ENCODE measurements around the gene RBM18.

The RBM18 gene

DNA sequence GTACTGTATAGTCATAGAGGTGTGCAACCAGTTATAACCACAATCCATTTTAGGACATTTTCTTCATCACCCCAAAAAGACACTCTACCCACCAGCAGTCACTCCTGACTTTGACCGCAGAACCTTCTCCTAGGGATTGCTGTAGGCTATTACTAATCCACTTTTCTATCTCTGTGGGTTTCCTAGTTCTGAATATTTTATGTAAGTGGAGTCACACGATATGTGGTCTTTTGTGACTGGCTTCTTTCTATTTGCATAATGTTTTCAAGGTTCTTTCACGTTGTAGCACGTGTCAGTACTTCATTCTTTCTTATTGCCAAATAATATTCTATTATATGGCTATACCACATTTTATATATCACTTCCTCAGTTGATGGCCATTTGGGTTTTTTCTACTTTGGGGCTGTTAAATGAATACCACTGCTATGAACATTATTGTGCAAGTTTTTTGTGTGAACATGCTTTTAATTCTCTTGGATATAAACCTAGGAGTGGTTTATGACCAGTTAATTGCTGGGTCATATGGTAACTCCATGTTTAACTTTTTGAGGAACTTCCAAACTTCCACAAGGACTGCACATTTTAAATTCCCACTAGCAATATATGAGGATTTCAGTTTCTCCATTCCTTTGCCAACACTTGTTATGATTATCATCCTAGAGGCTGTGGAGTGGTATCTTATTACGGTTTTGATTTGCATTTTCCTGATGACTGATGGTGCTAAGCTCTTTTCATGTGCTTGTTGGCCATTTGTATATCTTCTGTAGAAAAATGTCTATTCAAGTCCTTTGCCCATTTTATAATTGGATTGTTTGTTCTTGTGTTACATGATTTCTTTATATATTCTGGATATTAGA lies 37.8 kb upstream of the RBM18 start:
- no peak for DNase-seq
- WGBS (ENCODE audit: extremely low coverage, insufficient coverage, low lambda C conversion rate), result no CpG with 5 or more reads among the region's 5 CpGs

GRCh38 chr9:122297512-122297911 lies 32.9 kb upstream of the RBM18 start:
- no CpG with 5 or more reads among the region's 3 CpGs for WGBS (ENCODE audit: extremely low coverage, insufficient coverage, low lambda C conversion rate)
- H3K4ac ChIP-seq (ENCODE audit: low read depth, low read length), result no peak overlapping the region
- no peaks in the 10 kb centered on the region for H3K27me3 ChIP-seq (ENCODE audit: insufficient read depth, low read length, poor library complexity)
- H3K79me1 ChIP-seq (ENCODE audit: low read length), result no peaks in the 10 kb centered on the region
- no peak overlapping the region for H4K5ac ChIP-seq (ENCODE audit: low read length)
- no peak overlapping the region for H3K4me2 ChIP-seq (ENCODE audit: low read length)
- H3K18ac ChIP-seq (ENCODE audit: low read length), result no peak overlapping the region
- no peak overlapping the region for H2AK5ac ChIP-seq (ENCODE audit: low read length)
- H3K27ac ChIP-seq (ENCODE audit: low read depth, low read length), result no peak overlapping the region
- no peaks in the 10 kb centered on the region for H3K4me1 ChIP-seq (ENCODE audit: control insufficient read depth, low read depth, low read length)
- H3K9ac ChIP-seq (ENCODE audit: low read length), result no peak overlapping the region
- no peaks in the 10 kb centered on the region for H3K36me3 ChIP-seq (ENCODE audit: control insufficient read depth, insufficient read depth, low read length)
- H3K56ac ChIP-seq (ENCODE audit: low read length), result no peak overlapping the region
- no peak overlapping the region for H3K4me3 ChIP-seq (ENCODE audit: low read length)
- no peak overlapping the region for H2BK15ac ChIP-seq (replicated peaks; ENCODE audit: low read depth)
- no peaks in the 10 kb centered on the region for H3K79me2 ChIP-seq (ENCODE audit: control insufficient read depth, insufficient read depth, low read length)
- no peak overlapping the region for H4K8ac ChIP-seq (ENCODE audit: low read depth, low read length)
- no peak overlapping the region for H2BK5ac ChIP-seq (ENCODE audit: low read length)
- no peak for DNase-seq
- no peak overlapping the region for H3K23ac ChIP-seq (ENCODE audit: low read length)
- H2BK120ac ChIP-seq (ENCODE audit: low read depth, low read length), result no peak overlapping the region

More for the DNA sequence above, 37.8 kb upstream of the RBM18 start:
- no peak overlapping the region for H3K9ac ChIP-seq (ENCODE audit: low read length)
- no peak overlapping the region for H2AK5ac ChIP-seq (ENCODE audit: low read length)
- H2BK15ac ChIP-seq (replicated peaks; ENCODE audit: low read depth), result no peak overlapping the region
- H3K4me3 ChIP-seq (ENCODE audit: low read length), result no peak overlapping the region
- no peaks in the 10 kb centered on the region for H3K4me1 ChIP-seq (ENCODE audit: control insufficient read depth, low read depth, low read length)
- no peak overlapping the region for H4K8ac ChIP-seq (ENCODE audit: low read depth, low read length)
- H2BK120ac ChIP-seq (ENCODE audit: low read depth, low read length), result no peak overlapping the region
- no peaks in the 10 kb centered on the region for H3K27me3 ChIP-seq (ENCODE audit: insufficient read depth, low read length, poor library complexity)
- no peak overlapping the region for H3K4me2 ChIP-seq (ENCODE audit: low read length)
- no peaks in the 10 kb centered on the region for H3K36me3 ChIP-seq (ENCODE audit: control insufficient read depth, insufficient read depth, low read length)
- H3K23ac ChIP-seq (ENCODE audit: low read length), result no peak overlapping the region
- H2BK5ac ChIP-seq (ENCODE audit: low read length), result no peak overlapping the region
- no peak overlapping the region for H3K4ac ChIP-seq (ENCODE audit: low read depth, low read length)
- no peaks in the 10 kb centered on the region for H3K79me2 ChIP-seq (ENCODE audit: control insufficient read depth, insufficient read depth, low read length)
- no peak overlapping the region for H3K27ac ChIP-seq (ENCODE audit: low read depth, low read length)
- H4K5ac ChIP-seq (ENCODE audit: low read length), result no peak overlapping the region
- H3K79me1 ChIP-seq (ENCODE audit: low read length), result no peaks in the 10 kb centered on the region
- H3K56ac ChIP-seq (ENCODE audit: low read length), result no peak overlapping the region
- H3K18ac ChIP-seq (ENCODE audit: low read length), result no peak overlapping the region

DNA sequence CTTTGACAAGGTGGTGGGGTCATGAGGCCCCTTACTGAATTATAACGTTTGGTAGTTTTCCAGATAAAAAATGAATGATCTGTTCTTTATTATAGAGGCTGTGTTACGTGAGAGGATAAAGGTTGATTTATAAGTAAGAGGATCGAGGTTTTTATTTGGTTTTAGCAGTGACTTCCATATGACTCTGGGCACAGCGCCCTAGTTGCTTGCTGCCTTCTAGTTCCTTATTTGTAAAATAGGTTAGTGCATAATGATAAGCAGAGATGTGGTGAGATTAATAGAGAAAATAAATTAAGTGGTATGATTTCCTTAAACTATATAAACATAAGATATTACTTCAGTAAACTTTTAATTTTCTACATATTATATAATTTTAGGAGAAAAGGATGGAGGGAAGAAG lies 29.9 kb upstream of the RBM18 start:
- Histone ChIP-seq H3K27me3 (ENCODE audit: insufficient read depth, low read length, poor library complexity) (no peaks in the 10 kb centered on the region), H2BK5ac (ENCODE audit: low read length) (no peak overlapping the region), H4K8ac (ENCODE audit: low read depth, low read length) (no peak overlapping the region), H3K4me1 (ENCODE audit: control insufficient read depth, low read depth, low read length) (no peaks in the 10 kb centered on the region), H3K56ac (ENCODE audit: low read length) (no peak overlapping the region), H3K23ac (ENCODE audit: low read length) (no peak overlapping the region), H2BK120ac (ENCODE audit: low read depth, low read length) (no peak overlapping the region), H3K4ac (ENCODE audit: low read depth, low read length) (no peak overlapping the region), H3K4me2 (ENCODE audit: low read length) (no peak overlapping the region), H3K18ac (ENCODE audit: low read length) (no peak overlapping the region), H2BK15ac (replicated peaks; ENCODE audit: low read depth) (no peak overlapping the region), H3K79me2 (ENCODE audit: control insufficient read depth, insufficient read depth, low read length) (no peaks in the 10 kb centered on the region), H3K27ac (ENCODE audit: low read depth, low read length) (no peak overlapping the region), H4K5ac (ENCODE audit: low read length) (no peak overlapping the region), H3K9ac (ENCODE audit: low read length) (no peak overlapping the region), H3K4me3 (ENCODE audit: low read length) (no peak overlapping the region), H2AK5ac (ENCODE audit: low read length) (no peak overlapping the region), H3K79me1 (ENCODE audit: low read length) (no peaks in the 10 kb centered on the region), H3K36me3 (ENCODE audit: control insufficient read depth, insufficient read depth, low read length) (no peaks in the 10 kb centered on the region)
- WGBS (ENCODE audit: extremely low coverage, insufficient coverage, low lambda C conversion rate), result 100% methylated on average over 2 of the region's 4 CpGs
- no peak for DNase-seq

DNA sequence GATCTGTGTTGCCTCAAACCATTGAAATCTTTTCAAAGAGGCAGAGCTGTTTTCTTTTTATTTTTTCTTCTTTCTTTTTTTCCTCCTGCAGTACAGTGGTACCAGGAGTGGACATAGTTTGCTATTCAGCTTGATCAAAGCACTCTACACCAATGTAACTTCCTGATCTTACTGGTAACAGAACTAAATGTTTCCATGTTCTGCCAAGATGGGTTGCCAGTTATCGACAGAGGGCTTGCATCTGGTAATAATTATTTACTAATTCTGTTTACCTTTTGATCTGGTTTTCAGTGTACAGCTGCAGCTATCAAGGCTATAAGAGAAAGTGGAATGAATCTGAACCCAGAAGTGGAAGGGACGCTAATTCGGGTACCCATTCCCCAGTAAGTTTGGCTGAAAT lies 26.8 kb upstream of the RBM18 start:
- H3K27me3 ChIP-seq (ENCODE audit: insufficient read depth, low read length, poor library complexity), result no peaks in the 10 kb centered on the region
- H4K8ac ChIP-seq (ENCODE audit: low read depth, low read length), result no peak overlapping the region
- H3K4me2 ChIP-seq (ENCODE audit: low read length), result no peak overlapping the region
- H3K4me3 ChIP-seq (ENCODE audit: low read length), result no peak overlapping the region
- no peak overlapping the region for H2BK15ac ChIP-seq (replicated peaks; ENCODE audit: low read depth)
- no peak overlapping the region for H3K27ac ChIP-seq (ENCODE audit: low read depth, low read length)
- no peak overlapping the region for H2BK5ac ChIP-seq (ENCODE audit: low read length)
- H3K9ac ChIP-seq (ENCODE audit: low read length), result no peak overlapping the region
- no peaks in the 10 kb centered on the region for H3K79me1 ChIP-seq (ENCODE audit: low read length)
- no peak for DNase-seq
- H3K4ac ChIP-seq (ENCODE audit: low read depth, low read length), result no peak overlapping the region
- no peaks in the 10 kb centered on the region for H3K36me3 ChIP-seq (ENCODE audit: control insufficient read depth, insufficient read depth, low read length)
- no peak overlapping the region for H4K5ac ChIP-seq (ENCODE audit: low read length)
- no CpG with 5 or more reads among the region's 3 CpGs for WGBS (ENCODE audit: extremely low coverage, insufficient coverage, low lambda C conversion rate)
- H3K18ac ChIP-seq (ENCODE audit: low read length), result no peak overlapping the region
- H3K56ac ChIP-seq (ENCODE audit: low read length), result no peak overlapping the region
- no peak overlapping the region for H3K23ac ChIP-seq (ENCODE audit: low read length)
- no peak overlapping the region for H2AK5ac ChIP-seq (ENCODE audit: low read length)
- H3K4me1 ChIP-seq (ENCODE audit: control insufficient read depth, low read depth, low read length), result no peaks in the 10 kb centered on the region
- H2BK120ac ChIP-seq (ENCODE audit: low read depth, low read length), result no peak overlapping the region
- no peaks in the 10 kb centered on the region for H3K79me2 ChIP-seq (ENCODE audit: control insufficient read depth, insufficient read depth, low read length)

DNA sequence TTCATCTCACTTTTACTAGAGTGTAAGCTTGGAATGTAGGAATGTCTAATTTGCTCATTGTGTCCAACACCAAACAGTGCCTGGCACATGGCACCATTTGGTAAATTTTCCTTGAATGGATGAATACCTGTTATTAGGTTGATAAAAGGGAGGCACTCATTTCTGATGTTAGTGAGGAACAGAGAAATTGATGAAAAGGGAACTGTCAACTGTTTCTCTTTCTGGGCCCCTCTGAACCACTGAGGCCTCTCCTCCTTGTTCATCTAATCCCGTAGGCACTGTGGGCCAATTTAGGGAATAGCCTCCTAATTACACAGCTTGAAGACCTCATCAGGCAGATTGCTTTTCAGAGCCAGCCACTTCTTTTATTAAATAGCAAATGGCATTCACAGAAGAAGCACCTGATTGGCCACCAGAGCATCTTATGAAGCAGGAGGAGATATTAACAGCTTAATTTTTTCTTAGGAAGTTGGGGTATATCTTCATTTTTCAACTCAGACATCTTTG lies 22.6 kb upstream of the RBM18 start:
- H3K27me3 ChIP-seq (ENCODE audit: insufficient read depth, low read length, poor library complexity), result no peaks in the 10 kb centered on the region
- no peaks in the 10 kb centered on the region for H3K79me2 ChIP-seq (ENCODE audit: control insufficient read depth, insufficient read depth, low read length)
- H3K4ac ChIP-seq (ENCODE audit: low read depth, low read length), result no peak overlapping the region
- H3K23ac ChIP-seq (ENCODE audit: low read length), result no peak overlapping the region
- no peak overlapping the region for H3K4me2 ChIP-seq (ENCODE audit: low read length)
- no peak overlapping the region for H2BK5ac ChIP-seq (ENCODE audit: low read length)
- no peak overlapping the region for H3K27ac ChIP-seq (ENCODE audit: low read depth, low read length)
- H2BK120ac ChIP-seq (ENCODE audit: low read depth, low read length), result no peak overlapping the region
- no peak overlapping the region for H3K18ac ChIP-seq (ENCODE audit: low read length)
- no peak overlapping the region for H3K56ac ChIP-seq (ENCODE audit: low read length)
- no peak overlapping the region for H2AK5ac ChIP-seq (ENCODE audit: low read length)
- H3K36me3 ChIP-seq (ENCODE audit: control insufficient read depth, insufficient read depth, low read length), result no peaks in the 10 kb centered on the region
- H3K9ac ChIP-seq (ENCODE audit: low read length), result no peak overlapping the region
- no CpG with 5 or more reads among the region's 1 CpG for WGBS (ENCODE audit: extremely low coverage, insufficient coverage, low lambda C conversion rate)
- H3K79me1 ChIP-seq (ENCODE audit: low read length), result no peaks in the 10 kb centered on the region
- no peak overlapping the region for H2BK15ac ChIP-seq (replicated peaks; ENCODE audit: low read depth)
- no peak overlapping the region for H4K8ac ChIP-seq (ENCODE audit: low read depth, low read length)
- H3K4me3 ChIP-seq (ENCODE audit: low read length), result no peak overlapping the region
- no peak for DNase-seq
- no peak overlapping the region for H4K5ac ChIP-seq (ENCODE audit: low read length)
- H3K4me1 ChIP-seq (ENCODE audit: control insufficient read depth, low read depth, low read length), result no peaks in the 10 kb centered on the region

GRCh38 chr9:122286764-122287163 lies 22.1 kb upstream of the RBM18 start:
- Histone ChIP-seq H3K4ac (ENCODE audit: low read depth, low read length) (no peak overlapping the region), H3K27ac (ENCODE audit: low read depth, low read length) (no peak overlapping the region), H4K5ac (ENCODE audit: low read length) (no peak overlapping the region), H3K4me1 (ENCODE audit: control insufficient read depth, low read depth, low read length) (no peaks in the 10 kb centered on the region), H2BK5ac (ENCODE audit: low read length) (no peak overlapping the region), H3K9ac (ENCODE audit: low read length) (no peak overlapping the region), H3K79me1 (ENCODE audit: low read length) (no peaks in the 10 kb centered on the region), H3K79me2 (ENCODE audit: control insufficient read depth, insufficient read depth, low read length) (no peaks in the 10 kb centered on the region), H3K36me3 (ENCODE audit: control insufficient read depth, insufficient read depth, low read length) (no peaks in the 10 kb centered on the region), H4K8ac (ENCODE audit: low read depth, low read length) (no peak overlapping the region), H3K23ac (ENCODE audit: low read length) (no peak overlapping the region), H3K56ac (ENCODE audit: low read length) (no peak overlapping the region), H2AK5ac (ENCODE audit: low read length) (no peak overlapping the region), H3K27me3 (ENCODE audit: insufficient read depth, low read length, poor library complexity) (no peaks in the 10 kb centered on the region), H3K18ac (ENCODE audit: low read length) (no peak overlapping the region), H2BK15ac (replicated peaks; ENCODE audit: low read depth) (no peak overlapping the region), H3K4me2 (ENCODE audit: low read length) (no peak overlapping the region), H2BK120ac (ENCODE audit: low read depth, low read length) (no peak overlapping the region), H3K4me3 (ENCODE audit: low read length) (no peak overlapping the region)
- no peak for DNase-seq
- WGBS (ENCODE audit: extremely low coverage, insufficient coverage, low lambda C conversion rate), result no CpG with 5 or more reads among the region's 1 CpG
